ENCODE data around the gene ATP1B2. TPM values are rescaled to one million over a fixed set of nuclear protein-coding genes. Genes with fewer than 3 reads are reported as not detected.

The ATP1B2 gene
- total and polyA plus RNA-seq, 2 of the 8 experiments (the other 6 are each of a cell fraction or from before 2014, with no cell fraction given) = 9.1 to 21.0 TPM

- CTCF ChIA-PET (ENCODE audit: partially characterized antibody) = interaction anchor here (0.6 to 13.4 kb wide), 8 partner anchors 11 to 76 kb away, joined by 3 to 92 read pairs (median 4); partner anchors contain the start of genes MPDU1, SHBG, TP53 and WRAP53
- H3K4me3 ChIP-seq (ENCODE audit: extremely low read depth in 1 of 4, insufficient read depth in 2 of 4, low read depth in 3 of 4, low read length in 4 of 4) = no peak overlapping the region
- H3K4me2 ChIP-seq (ENCODE audit: insufficient read depth in 1 of 2, low read depth in 2 of 2, low read length in 2 of 2) = no peak overlapping the region; a peak in 1 of 4 replicates
Measured at GRCh38 chr17:7611635-7612293, 39.0 kb upstream of the ATP1B2 start.

More at GRCh38 chr17:7611635-7612293, 39.0 kb upstream of the ATP1B2 start:
- peaks cover 0 to 13% (median 0%) of the 10 kb centered on the region in 4 experiments; a peak in 3 of 8 replicates for H3K36me3 ChIP-seq (ENCODE audit: control insufficient read depth in 2 of 4, insufficient read depth in 4 of 4, low read length in 3 of 4)
- H3K4me1 ChIP-seq (replicated peaks in 1 of 4; ENCODE audit: control insufficient read depth in 3 of 4, insufficient read depth in 4 of 4, low read length in 3 of 4) = peaks cover 0 to 5% (median 1%) of the 10 kb centered on the region in 4 experiments; a peak in 4 of 7 replicates
- no peak overlapping the region for H4K91ac ChIP-seq (replicated peaks; ENCODE audit: insufficient read length, low read length)
- no peaks in the 10 kb centered on the region for H3K9me3 ChIP-seq (ENCODE audit: insufficient read depth in 2 of 2, low read depth in 1 of 2, low read length in 1 of 2)
- TF ChIP-seq SP1 (IDR thresholded peaks at IDR 0.05; ENCODE audit: low read depth, low read length) (no peak), BACH1 (IDR thresholded peaks at IDR 0.05; ENCODE audit: low read length) (peak; percentile 57; the same call in 1 of the 2 replicates), CBX5 (IDR thresholded peaks at IDR 0.05; ENCODE audit: low read depth, low read length) (no peak), MAFK (IDR thresholded peaks at IDR 0.05; ENCODE audit: low read depth, low read length) (peak; percentile 77)
- peaks cover 6% of the 10 kb centered on the region for H3K23me2 ChIP-seq (ENCODE audit: low read depth, low read length)
- no peak overlapping the region for H3K4ac ChIP-seq (replicated peaks; ENCODE audit: insufficient read length, low read depth, low read length)
- H4K5ac ChIP-seq (ENCODE audit: insufficient read length, low read depth, low read length) = no peak overlapping the region
- no peak overlapping the region for H2BK20ac ChIP-seq (ENCODE audit: low read length)
- H4K8ac ChIP-seq (ENCODE audit: extremely low read depth, insufficient read depth, low read length) = no peak overlapping the region
- H2BK12ac ChIP-seq (ENCODE audit: low read depth, low read length) = no peak overlapping the region
- peaks cover 20% of the 10 kb centered on the region for H3K79me1 ChIP-seq (ENCODE audit: low read depth, low read length)
- WGBS, 2 experiments (ENCODE audit: extremely low coverage in 1 of 2, insufficient coverage in 1 of 2, insufficient read length in 1 of 2, insufficient replicate concordance in 2 of 2, low coverage in 1 of 2, low lambda C conversion rate in 2 of 2, missing lambda C conversion rate in 1 of 2) = 85% methylated on average over 3 of the region's 3 CpGs; no CpG with 5 or more reads in 1 of the 2 experiments
- no peak for DNase-seq (ENCODE audit: low read depth in 1 of 2, low spot score in 2 of 2)
- no peak overlapping the region for H2AFZ ChIP-seq (ENCODE audit: low read length)
- H2BK5ac ChIP-seq (ENCODE audit: low read depth, low read length) = no peak overlapping the region
- H3K18ac ChIP-seq (ENCODE audit: extremely low read depth, low read length) = no peak overlapping the region
- no peak overlapping the region for H2BK120ac ChIP-seq (replicated peaks; ENCODE audit: low read depth, low read length)
- no peak overlapping the region for H3K56ac ChIP-seq (replicated peaks; ENCODE audit: insufficient read length, low read depth, low read length)
- H3K27me3 ChIP-seq (replicated peaks in 1 of 4; ENCODE audit: control insufficient read depth in 3 of 4, extremely low read depth in 1 of 4, insufficient read depth in 3 of 4, low read length in 3 of 4) = no peaks in the 10 kb centered on the region
- no peak overlapping the region for H2BK15ac ChIP-seq (ENCODE audit: low read length)
- H3K27ac ChIP-seq (ENCODE audit: low read depth, low read length) = no peak overlapping the region
- POLR2A ChIA-PET (ENCODE audit: partially characterized antibody) = interaction anchor here (0.6 to 79.4 kb wide), 4 partner anchors 19 to 88 kb away, joined by 3 to 2272 read pairs (median 6); partner anchors contain the start of genes ATP1B2, CD68, TP53 and WRAP53
- no peak overlapping the region; a peak in 1 of 7 replicates for H3K9ac ChIP-seq (replicated peaks in 1 of 4; ENCODE audit: extremely low read depth in 1 of 4, low read depth in 3 of 4, low read length in 3 of 4)
- H4K20me1 ChIP-seq (replicated peaks in 1 of 2; ENCODE audit: control insufficient read depth in 1 of 2, insufficient read depth in 2 of 2, low read length in 2 of 2) = peaks cover 0 to 11% of the 10 kb centered on the region in 2 experiments
- no peak overlapping the region for H2AK5ac ChIP-seq (ENCODE audit: low read depth, low read length)
- no peak overlapping the region for H3K23ac ChIP-seq (ENCODE audit: insufficient read length)
- peaks cover 4 to 47% of the 10 kb centered on the region in 2 experiments; a peak in 3 of 4 replicates for H3K79me2 ChIP-seq (ENCODE audit: control insufficient read depth in 1 of 2, insufficient read depth in 2 of 2, low read length in 2 of 2)
- no peak overlapping the region for H3K14ac ChIP-seq (ENCODE audit: insufficient read length)
- no peak for FAIRE-seq

Measured in H1 (cell line).